HepG2 (cell line): Measurements from ENCODE around the gene MMP24OS. TPM values are rescaled to one million over a fixed set of nuclear protein-coding genes. Genes with fewer than 3 reads are reported as not detected.
A peak's percentile ranks its signal among the peaks of the same experiment; 100 is the strongest.

Source experiments
- ATAC-seq: fragments of 200-7000 bp; cut with Tn5 transposase; 3 replicates; pipeline ENCODE4 v1.9.1; 2020; ENCODE audit warnings: mild to moderate bottlenecking, moderate library complexity
- BruUV-seq: library from RNA; stranded (reverse); fragments of 400-500 nt; replicated peaks from 2 replicates; lab custom pipeline; 2021; lab: Mats Ljungman, UMichigan
- CTCF ChIA-PET: fragments of 300-600 bp; formaldehyde crosslinking; extraction: SDS; loops from one replicate; lab custom pipeline; 2021; ENCODE audit warnings: low total read pairs, inconsistent platforms, low intra/inter-chr PET ratio; lab: Yijun Ruan, JAX
- POLR2A ChIA-PET: fragments of 350-600 bp; sonication (Branson Sonifier 250); formaldehyde crosslinking; loops from one replicate; lab custom pipeline; 2020; ENCODE audit warnings: antibody characterized with exemption, inconsistent platforms; lab: Yijun Ruan, JAX
- DNase-seq: peaks from one replicate; pipeline ENCODE4 v3.0.0-alpha.2; 2015; ENCODE audit warnings: low spot score
- FAIRE-seq: peaks from 3 replicates; lab custom pipeline; 2011; peaks lifted over from hg19 to GRCh38; lab: Jason Lieb, UNC
- H2AFZ ChIP-seq: one replicate; pipeline ENCODE4 v1.6.1; 2011; ENCODE audit warnings: low read length, inconsistent platforms
- H3K27ac ChIP-seq: fragments of 300-600 bp; 3 replicates; pipeline ENCODE4 v1.8.0; 2011; ENCODE audit warnings: mixed run types, mild to moderate bottlenecking, mixed read lengths, low read length, inconsistent platforms; ENCODE audit not compliant: insufficient read depth; ENCODE audit errors: extremely low read length
- H3K27me3 ChIP-seq, 2 experiments: fragments of 200-600 bp in 1 of 2; 2 replicates in 1 of 2; 3 replicates in 1 of 2; pipeline versions ENCODE4 v1.6.0 to v1.8.0; 2011; ENCODE audit warnings: low read length in 2 of 2, mild to moderate bottlenecking in 2 of 2, moderate library complexity in 2 of 2, inconsistent platforms in 1 of 2; ENCODE audit not compliant: insufficient read depth in 2 of 2, control insufficient read depth in 1 of 2
- H3K36me3 ChIP-seq, 2 experiments: fragments of 200-600 bp in 1 of 2; replicated peaks in 1 of 2; 2 replicates in 1 of 2; 3 replicates in 1 of 2; pipeline versions ENCODE4 v1.5.1 to v1.8.0; 2011; ENCODE audit warnings: low read length in 2 of 2, inconsistent platforms in 1 of 2; ENCODE audit not compliant: insufficient read depth in 2 of 2, control insufficient read depth in 1 of 2
- H3K4me1 ChIP-seq: 2 replicates; pipeline ENCODE4 v1.5.1; 2012; ENCODE audit warnings: low read length, inconsistent platforms; ENCODE audit not compliant: insufficient read depth
- H3K4me2 ChIP-seq: 2 replicates; pipeline ENCODE4 v1.6.0; 2011; ENCODE audit warnings: low read depth, low read length, inconsistent platforms
- H3K4me3 ChIP-seq, 3 experiments: fragments of 200-600 bp in 1 of 3; sonication (generic), shearing (Covaris generic) in 1 of 3; replicated peaks in 1 of 3; 2 replicates each; pipeline ENCODE4 v1.5.1; 2011 to 2016; ENCODE audit warnings: low read length in 3 of 3, inconsistent platforms in 2 of 3, low read depth in 2 of 3, mild to moderate bottlenecking in 2 of 3, control low read depth in 1 of 3, mixed read lengths in 1 of 3; ENCODE audit not compliant: insufficient read depth in 1 of 3
- H3K79me2 ChIP-seq: one replicate; pipeline ENCODE4 v1.6.1; 2011; ENCODE audit warnings: low read length, inconsistent platforms; ENCODE audit not compliant: insufficient read depth
- H3K9ac ChIP-seq: 2 replicates; pipeline ENCODE4 v1.6.0; 2011; ENCODE audit warnings: mild to moderate bottlenecking, low read depth, low read length, inconsistent platforms; ENCODE audit not compliant: insufficient read depth
- H3K9me3 ChIP-seq: 2 replicates; pipeline ENCODE4 v1.5.1; 2012; ENCODE audit warnings: mild to moderate bottlenecking, low read length
- H4K20me1 ChIP-seq: 2 replicates; pipeline ENCODE4 v1.6.0; 2011; ENCODE audit warnings: inconsistent platforms, mild to moderate bottlenecking, low read length, moderate library complexity; ENCODE audit not compliant: insufficient read depth
- BCL6 ChIP-seq: IDR thresholded peaks from 2 replicates; pipeline ENCODE4 v1.6.1; 2016; ENCODE audit warnings: missing genetic modification reagents, missing compliant biosample characterization
- HDAC1 ChIP-seq: sonication (generic); formaldehyde crosslinking; IDR thresholded peaks from 2 replicates; pipeline ENCODE4 v1.5.1; 2020; ENCODE audit warnings: mild to moderate bottlenecking, missing genetic modification reagents
- KDM6A ChIP-seq: IDR thresholded peaks from 2 replicates; pipeline ENCODE4 v1.6.1; 2016; ENCODE audit warnings: low read depth
- MED8 ChIP-seq: sonication (generic); formaldehyde crosslinking; IDR thresholded peaks from 2 replicates; pipeline ENCODE4 v1.8.1; 2023; ENCODE audit warnings: mild to moderate bottlenecking, missing genetic modification reagents; ENCODE audit not compliant: insufficient replicate concordance
- STAT5B ChIP-seq: sonication (generic); formaldehyde crosslinking; IDR thresholded peaks from 2 replicates; pipeline ENCODE4 v1.4.0; 2020; ENCODE audit warnings: missing genetic modification reagents
- ZFYVE20 ChIP-seq: sonication (generic); formaldehyde crosslinking; IDR thresholded peaks from 2 replicates; pipeline ENCODE4 v1.8.0; 2023; ENCODE audit warnings: low read depth, mild to moderate bottlenecking, moderate library complexity, missing genetic modification reagents, borderline replicate concordance
- ZNF570 ChIP-seq: sonication (generic); formaldehyde crosslinking; IDR thresholded peaks from 2 replicates; pipeline ENCODE4 v1.4.0; 2020; ENCODE audit warnings: mild to moderate bottlenecking, missing genetic modification reagents, borderline replicate concordance
- ZNF749 ChIP-seq: sonication (generic); formaldehyde crosslinking; IDR thresholded peaks from 2 replicates; pipeline ENCODE4 v1.8.0; 2022; ENCODE audit warnings: mild to moderate bottlenecking, missing genetic modification reagents, moderate library complexity, borderline replicate concordance
- WGBS: methylation state at CpG from one replicate; pipeline ENCODE4 v1.1.6; 2017; ENCODE audit warnings: low lambda C conversion rate; 5-methylcytosine and 5-hydroxymethylcytosine counted together
- in situ Hi-C: cut with HindIII; loops from 2 replicates; pipeline ENCODE4 v1.10.0; 2017; ENCODE audit warnings: low pct_unique_long_range_greater_than_20kb; ENCODE audit not compliant: extremely low pct_ligation_motif_present
- intact Hi-C: fragments of 100-400 bp; cut with micrococcal nuclease; formaldehyde crosslinking; loops from one replicate; pipeline ENCODE4 v1.10.0; 2022; ENCODE audit not compliant: unreplicated experiment
- polyA plus RNA-seq, 8 experiments: library from polyadenylated mRNA; depleted of rRNA in 3 of 8; stranded (reverse) in 7 of 8; unstranded in 1 of 8; fragments of >200 nt; fragmentation: Illumina TruSeq in 4 of 8; extraction: Trizol in 4 of 8; gene quantifications; 2 replicates each; pipeline versions ENCODE4 v1.2.1 to v1.2.3, GENCODE V29; 2011 to 2016; ENCODE audit warnings: low read depth in 4 of 8, missing spikeins in 1 of 8, mixed read lengths in 1 of 8; ENCODE audit not compliant: insufficient read depth in 1 of 8
- total RNA-seq, 5 experiments: library from RNA; depleted of rRNA; stranded (reverse); fragments of >200 nt; fragmentation: Illumina TruSeq; extraction: Trizol; gene quantifications; 2 replicates each; pipeline ENCODE4 v1.2.3, GENCODE V29; 2016; ENCODE audit warnings: low read depth in 1 of 5
- TF ChIP-seq, protein P1 (sequence below): sonication (generic); formaldehyde crosslinking; IDR thresholded peaks from 2 replicates; pipeline ENCODE4 v1.5.0; 2020; ENCODE audit warnings: missing genetic modification reagents
- TF ChIP-seq, protein P2 (sequence below): sonication (generic); formaldehyde crosslinking; IDR thresholded peaks from 2 replicates; pipeline ENCODE4 v1.4.0; 2020; ENCODE audit warnings: missing genetic modification reagents
- TF ChIP-seq, protein P3 (sequence below): sonication (generic); formaldehyde crosslinking; IDR thresholded peaks from 2 replicates; pipeline ENCODE4 v1.4.0; 2020; ENCODE audit warnings: mild to moderate bottlenecking, missing genetic modification reagents

Gene MMP24OS
- total and polyA plus RNA-seq, 2 of the 13 experiments (the other 11 are each of a cell fraction or from before 2014, with no cell fraction given): 6.0 to 8.5 TPM

- H3K4me1 ChIP-seq: peaks cover 39% of the 10 kb centered on the region
- BruUV-seq: no TSS peak
- TF ChIP-seq STAT5B (CRISPR knock-in tag) (no peak), ZNF749 (CRISPR knock-in tag) (no peak), MED8 (no peak), HDAC1 (CRISPR knock-in tag) (no peak), BCL6 (CRISPR knock-in tag) (no peak), ZNF570 (CRISPR knock-in tag) (no peak), ZFYVE20 (CRISPR knock-in tag) (no peak), KDM6A (no peak)
- TF ChIP-seq, protein P1, sequence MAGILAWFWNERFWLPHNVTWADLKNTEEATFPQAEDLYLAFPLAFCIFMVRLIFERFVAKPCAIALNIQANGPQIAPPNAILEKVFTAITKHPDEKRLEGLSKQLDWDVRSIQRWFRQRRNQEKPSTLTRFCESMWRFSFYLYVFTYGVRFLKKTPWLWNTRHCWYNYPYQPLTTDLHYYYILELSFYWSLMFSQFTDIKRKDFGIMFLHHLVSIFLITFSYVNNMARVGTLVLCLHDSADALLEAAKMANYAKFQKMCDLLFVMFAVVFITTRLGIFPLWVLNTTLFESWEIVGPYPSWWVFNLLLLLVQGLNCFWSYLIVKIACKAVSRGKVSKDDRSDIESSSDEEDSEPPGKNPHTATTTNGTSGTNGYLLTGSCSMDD (CRISPR knock-in tag): no peak
- TF ChIP-seq, protein P2, sequence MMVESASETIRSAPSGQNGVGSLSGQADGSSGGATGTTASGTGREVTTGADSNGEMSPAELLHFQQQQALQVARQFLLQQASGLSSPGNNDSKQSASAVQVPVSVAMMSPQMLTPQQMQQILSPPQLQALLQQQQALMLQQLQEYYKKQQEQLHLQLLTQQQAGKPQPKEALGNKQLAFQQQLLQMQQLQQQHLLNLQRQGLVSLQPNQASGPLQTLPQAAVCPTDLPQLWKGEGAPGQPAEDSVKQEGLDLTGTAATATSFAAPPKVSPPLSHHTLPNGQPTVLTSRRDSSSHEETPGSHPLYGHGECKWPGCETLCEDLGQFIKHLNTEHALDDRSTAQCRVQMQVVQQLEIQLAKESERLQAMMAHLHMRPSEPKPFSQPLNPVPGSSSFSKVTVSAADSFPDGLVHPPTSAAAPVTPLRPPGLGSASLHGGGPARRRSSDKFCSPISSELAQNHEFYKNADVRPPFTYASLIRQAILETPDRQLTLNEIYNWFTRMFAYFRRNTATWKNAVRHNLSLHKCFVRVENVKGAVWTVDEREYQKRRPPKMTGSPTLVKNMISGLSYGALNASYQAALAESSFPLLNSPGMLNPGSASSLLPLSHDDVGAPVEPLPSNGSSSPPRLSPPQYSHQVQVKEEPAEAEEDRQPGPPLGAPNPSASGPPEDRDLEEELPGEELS (CRISPR knock-in tag): no peak
- TF ChIP-seq, protein P3, sequence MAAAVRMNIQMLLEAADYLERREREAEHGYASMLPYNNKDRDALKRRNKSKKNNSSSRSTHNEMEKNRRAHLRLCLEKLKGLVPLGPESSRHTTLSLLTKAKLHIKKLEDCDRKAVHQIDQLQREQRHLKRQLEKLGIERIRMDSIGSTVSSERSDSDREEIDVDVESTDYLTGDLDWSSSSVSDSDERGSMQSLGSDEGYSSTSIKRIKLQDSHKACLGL (CRISPR knock-in tag): no peak
- H2AFZ ChIP-seq: no peak overlapping the region
- peaks cover 0 to 3% of the 10 kb centered on the region in 2 experiments; a peak in 1 of 5 replicates for H3K36me3 ChIP-seq
- H3K4me3 ChIP-seq: no peak overlapping the region
- intact Hi-C loops (no loop called here), in situ Hi-C loops (loop anchor here (5.0 kb wide), 1 partner anchor 35 kb away; no protein-coding TSS in a partner anchor)
- no peaks in the 10 kb centered on the region for H3K9me3 ChIP-seq
- H4K20me1 ChIP-seq: no peaks in the 10 kb centered on the region
- ChIA-PET CTCF (no interaction called here), POLR2A (interaction anchor here (2.3 to 3.3 kb wide), 3 partner anchors 9 to 14 kb away, joined by 7 to 19 read pairs (median 10); partner anchors contain the start of gene EIF6)
- DNase-seq (no peak), ATAC-seq (peak; percentile 1; the same call in 1 of the 3 replicates), FAIRE-seq (no peak)
- no peak overlapping the region for H3K4me2 ChIP-seq
- no peaks in the 10 kb centered on the region for H3K79me2 ChIP-seq
- H3K9ac ChIP-seq: no peak overlapping the region
- peaks cover 5 to 33% of the 10 kb centered on the region in 2 experiments for H3K27me3 ChIP-seq
- H3K27ac ChIP-seq: no peak overlapping the region
- WGBS: 72% methylated on average over 14 of the region's 14 CpGs
Measured at GRCh38 chr20:35297740-35298139, 19.8 kb upstream of the MMP24OS start.
